ENCODE results near the gene CHST14. TPM values are rescaled to one million over a fixed set of nuclear protein-coding genes. Genes with fewer than 3 reads are reported as not detected.

The CHST14 gene
- polyA plus RNA-seq, 1 of the 3 experiments (the other 2 are of a cell fraction): 43.2 TPM

- ChIA-PET POLR2A (no interaction called here), CTCF (interaction anchor here (1.1 kb wide), 1 partner anchor 11 kb away, joined by 3 read pairs; no protein-coding TSS in a partner anchor)
- Histone ChIP-seq H3K27me3 (ENCODE audit: insufficient read depth) (no peaks in the 10 kb centered on the region), H3K4me2 (no peak overlapping the region), H3K27ac (ENCODE audit: low read depth in 2 of 2, low read length in 1 of 2) (no peak overlapping the region), H3K79me2 (ENCODE audit: insufficient read depth) (peaks cover 35% of the 10 kb centered on the region), H4K20me1 (ENCODE audit: insufficient read depth) (peaks cover 34% of the 10 kb centered on the region), H3K4me1 (ENCODE audit: control insufficient read depth in 1 of 2, insufficient read depth in 2 of 2, low read depth in 1 of 2, low read length in 1 of 2) (peaks cover 16 to 23% of the 10 kb centered on the region in 2 experiments; a peak in 3 of 4 replicates), H2AFZ (ENCODE audit: low read depth) (no peak overlapping the region), H3K9me2 (no peaks in the 10 kb centered on the region), H3F3A (replicated peaks; ENCODE audit: insufficient read depth) (no peaks in the 10 kb centered on the region), H3K9me3 (no peaks in the 10 kb centered on the region), H3K9ac (no peak overlapping the region), H3K4me3 (ENCODE audit: low read depth in 2 of 2, low read length in 1 of 2) (no peak overlapping the region), H3K36me3 (replicated peaks in 1 of 2; ENCODE audit: control insufficient read depth in 1 of 2, insufficient read depth in 2 of 2, low read length in 1 of 2) (peaks cover 3 to 29% of the 10 kb centered on the region in 2 experiments)
- 93% methylated on average over 7 of the region's 19 CpGs for WGBS (ENCODE audit: low lambda C conversion rate)
- no peak for DNase-seq
- no peak for TF ChIP-seq PBX3 (IDR thresholded peaks at IDR 0.05)
- TF ChIP-seq, protein P1, sequence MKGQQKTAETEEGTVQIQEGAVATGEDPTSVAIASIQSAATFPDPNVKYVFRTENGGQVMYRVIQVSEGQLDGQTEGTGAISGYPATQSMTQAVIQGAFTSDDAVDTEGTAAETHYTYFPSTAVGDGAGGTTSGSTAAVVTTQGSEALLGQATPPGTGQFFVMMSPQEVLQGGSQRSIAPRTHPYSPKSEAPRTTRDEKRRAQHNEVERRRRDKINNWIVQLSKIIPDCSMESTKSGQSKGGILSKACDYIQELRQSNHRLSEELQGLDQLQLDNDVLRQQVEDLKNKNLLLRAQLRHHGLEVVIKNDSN (IDR thresholded peaks at IDR 0.05; ENCODE audit: borderline replicate concordance, low read depth): no peak
- no peak for TF ChIP-seq GABPA (IDR thresholded peaks at IDR 0.05; ENCODE audit: low read depth)
Observed at GRCh38 chr15:40459391-40460015, 11.3 kb upstream of the CHST14 start.

GRCh38 chr15:40460404-40460803, 10.4 kb upstream of the CHST14 start:
- no peak for DNase-seq
- Histone ChIP-seq H4K20me1 (ENCODE audit: insufficient read depth) (peaks cover 25% of the 10 kb centered on the region), H3K4me1 (ENCODE audit: control insufficient read depth in 1 of 2, insufficient read depth in 2 of 2, low read depth in 1 of 2, low read length in 1 of 2) (peaks cover 7 to 14% of the 10 kb centered on the region in 2 experiments; a peak in 2 of 4 replicates), H3K27ac (ENCODE audit: low read depth in 2 of 2, low read length in 1 of 2) (no peak overlapping the region), H3K9me3 (no peaks in the 10 kb centered on the region), H3K79me2 (ENCODE audit: insufficient read depth) (peaks cover 26% of the 10 kb centered on the region), H3K9me2 (no peaks in the 10 kb centered on the region), H3K9ac (no peak overlapping the region), H3K4me2 (no peak overlapping the region), H3K4me3 (ENCODE audit: low read depth in 2 of 2, low read length in 1 of 2) (no peak overlapping the region), H2AFZ (ENCODE audit: low read depth) (no peak overlapping the region), H3K27me3 (ENCODE audit: insufficient read depth) (no peaks in the 10 kb centered on the region), H3K36me3 (replicated peaks in 1 of 2; ENCODE audit: control insufficient read depth in 1 of 2, insufficient read depth in 2 of 2, low read length in 1 of 2) (peaks cover 4 to 38% of the 10 kb centered on the region in 2 experiments), H3F3A (replicated peaks; ENCODE audit: insufficient read depth) (no peaks in the 10 kb centered on the region)
- no peak for TF ChIP-seq TCF12 (IDR thresholded peaks at IDR 0.05)
- TF ChIP-seq ELF1 (IDR thresholded peaks at IDR 0.05): no peak
- no peak for TF ChIP-seq FOSL2 (IDR thresholded peaks at IDR 0.05; ENCODE audit: borderline replicate concordance, low read depth)
- no peak for TF ChIP-seq RXRA (IDR thresholded peaks at IDR 0.05; ENCODE audit: borderline replicate concordance, low read depth)
- no peak for TF ChIP-seq RFX5 (IDR thresholded peaks at IDR 0.05; ENCODE audit: low read length)
- WGBS (ENCODE audit: low lambda C conversion rate): 100% methylated on average over 1 of the region's 2 CpGs
- ChIA-PET POLR2A (no interaction called here), CTCF (no interaction called here)

DNA sequence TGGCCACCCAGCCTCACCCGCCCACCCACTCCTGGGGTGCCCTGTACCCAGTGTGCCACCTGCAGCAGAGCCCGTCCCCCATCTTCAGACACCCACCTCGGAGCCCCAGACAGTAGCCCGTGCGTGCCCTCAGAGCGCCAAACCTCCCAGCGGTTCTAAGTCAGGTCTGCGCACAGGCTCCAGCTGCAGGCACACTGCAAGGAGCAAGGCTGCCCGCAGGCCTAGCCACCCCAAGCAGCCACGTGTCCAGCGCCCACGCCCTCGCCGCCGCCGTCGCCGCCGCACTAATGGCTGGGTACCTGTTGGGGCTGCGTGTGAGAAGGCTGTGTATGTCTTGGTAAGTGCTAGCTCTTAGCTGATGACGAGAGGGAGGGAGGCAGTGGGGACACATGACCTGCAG, 8.8 kb upstream of the CHST14 start:
- TF ChIP-seq, protein P2, sequence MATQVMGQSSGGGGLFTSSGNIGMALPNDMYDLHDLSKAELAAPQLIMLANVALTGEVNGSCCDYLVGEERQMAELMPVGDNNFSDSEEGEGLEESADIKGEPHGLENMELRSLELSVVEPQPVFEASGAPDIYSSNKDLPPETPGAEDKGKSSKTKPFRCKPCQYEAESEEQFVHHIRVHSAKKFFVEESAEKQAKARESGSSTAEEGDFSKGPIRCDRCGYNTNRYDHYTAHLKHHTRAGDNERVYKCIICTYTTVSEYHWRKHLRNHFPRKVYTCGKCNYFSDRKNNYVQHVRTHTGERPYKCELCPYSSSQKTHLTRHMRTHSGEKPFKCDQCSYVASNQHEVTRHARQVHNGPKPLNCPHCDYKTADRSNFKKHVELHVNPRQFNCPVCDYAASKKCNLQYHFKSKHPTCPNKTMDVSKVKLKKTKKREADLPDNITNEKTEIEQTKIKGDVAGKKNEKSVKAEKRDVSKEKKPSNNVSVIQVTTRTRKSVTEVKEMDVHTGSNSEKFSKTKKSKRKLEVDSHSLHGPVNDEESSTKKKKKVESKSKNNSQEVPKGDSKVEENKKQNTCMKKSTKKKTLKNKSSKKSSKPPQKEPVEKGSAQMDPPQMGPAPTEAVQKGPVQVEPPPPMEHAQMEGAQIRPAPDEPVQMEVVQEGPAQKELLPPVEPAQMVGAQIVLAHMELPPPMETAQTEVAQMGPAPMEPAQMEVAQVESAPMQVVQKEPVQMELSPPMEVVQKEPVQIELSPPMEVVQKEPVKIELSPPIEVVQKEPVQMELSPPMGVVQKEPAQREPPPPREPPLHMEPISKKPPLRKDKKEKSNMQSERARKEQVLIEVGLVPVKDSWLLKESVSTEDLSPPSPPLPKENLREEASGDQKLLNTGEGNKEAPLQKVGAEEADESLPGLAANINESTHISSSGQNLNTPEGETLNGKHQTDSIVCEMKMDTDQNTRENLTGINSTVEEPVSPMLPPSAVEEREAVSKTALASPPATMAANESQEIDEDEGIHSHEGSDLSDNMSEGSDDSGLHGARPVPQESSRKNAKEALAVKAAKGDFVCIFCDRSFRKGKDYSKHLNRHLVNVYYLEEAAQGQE (IDR thresholded peaks at IDR 0.05; ENCODE audit: low read depth, low read length): no peak
- WGBS (ENCODE audit: low lambda C conversion rate): 93% methylated on average over 8 of the region's 21 CpGs
- H3F3A ChIP-seq (replicated peaks; ENCODE audit: insufficient read depth): no peaks in the 10 kb centered on the region
- no peaks in the 10 kb centered on the region for H3K9me2 ChIP-seq
- H3K27me3 ChIP-seq (ENCODE audit: insufficient read depth): no peaks in the 10 kb centered on the region
- no peak overlapping the region for H3K4me2 ChIP-seq
- H3K36me3 ChIP-seq (replicated peaks in 1 of 2; ENCODE audit: control insufficient read depth in 1 of 2, insufficient read depth in 2 of 2, low read length in 1 of 2): peaks cover 4 to 50% of the 10 kb centered on the region in 2 experiments
- ChIA-PET CTCF (interaction anchor here (0.7 to 2.7 kb wide), 4 partner anchors 8 to 58 kb away, joined by 3 to 10 read pairs (median 5); no protein-coding TSS in a partner anchor), POLR2A (no interaction called here)
- peaks cover 12% of the 10 kb centered on the region; the same call in 1 of the 2 replicates for H3K79me2 ChIP-seq (ENCODE audit: insufficient read depth)
- no peak overlapping the region for H2AFZ ChIP-seq (ENCODE audit: low read depth)
- H3K9ac ChIP-seq: no peak overlapping the region
- no peaks in the 10 kb centered on the region for H3K9me3 ChIP-seq
- DNase-seq: no peak
- no peaks in the 10 kb centered on the region; a peak in 1 of 4 replicates for H3K4me1 ChIP-seq (ENCODE audit: control insufficient read depth in 1 of 2, insufficient read depth in 2 of 2, low read depth in 1 of 2, low read length in 1 of 2)
- peaks cover 11% of the 10 kb centered on the region for H4K20me1 ChIP-seq (ENCODE audit: insufficient read depth)
- H3K27ac ChIP-seq (ENCODE audit: low read depth in 2 of 2, low read length in 1 of 2): no peak overlapping the region
- H3K4me3 ChIP-seq (ENCODE audit: low read depth in 2 of 2, low read length in 1 of 2): no peak overlapping the region

Data from SK-N-SH (cell line).